Stomach (tissue), 9 donors: ENCODE results near the gene SAPCD1. TPM values are rescaled to one million over a fixed set of nuclear protein-coding genes. Genes with fewer than 3 reads are reported as not detected.

Source experiments
- DNase-seq, 2 donors: peaks; one replicate each; pipeline versions ENCODE4 v3.0.0 to v3.0.0-alpha.2; 2013 to 2019
- H3K27ac ChIP-seq, 5 donors: fragments of 200-600 bp in 4 of 5; sonication (generic) in 4 of 5; one replicate each; pipeline ENCODE4 v1.5.1; 2013 to 2019; ENCODE audit warnings: mild to moderate bottlenecking in 1 of 5, moderate library complexity in 1 of 5
- H3K27me3 ChIP-seq, 3 donors: fragments of 200-600 bp; sonication (generic); one replicate each; pipeline ENCODE4 v1.5.1; 2017 to 2019; ENCODE audit warnings: mixed run types in 1 of 3
- H3K36me3 ChIP-seq, 4 donors: fragments of 200-600 bp; sonication (generic); 1 replicate in 3 of 4; 2 replicates in 1 of 4; pipeline ENCODE4 v1.5.1; 2016 to 2019
- H3K4me1 ChIP-seq, 4 donors: fragments of 200-600 bp; sonication (generic); one replicate each; pipeline ENCODE4 v1.5.1; 2016 to 2019
- H3K4me3 ChIP-seq, 4 donors: fragments of 200-600 bp; sonication (generic) in 3 of 4; one replicate each; pipeline ENCODE4 v1.5.1; 2016 to 2019; ENCODE audit warnings: mild to moderate bottlenecking in 1 of 4
- H3K9me3 ChIP-seq, 4 donors: fragments of 200-600 bp; sonication (generic); one replicate each; pipeline ENCODE4 v1.5.1; 2016 to 2019
- CTCF ChIP-seq, 7 experiments: fragments of 450-650 bp in 4 of 7; fragments of 200-600 bp in 3 of 7; sonication (generic) in 3 of 7; IDR thresholded peaks; one replicate each; pipeline ENCODE4 v1.5.1; 2016 to 2019; ENCODE audit warnings: antibody characterized with exemption in 7 of 7, control low read depth in 2 of 7, mild to moderate bottlenecking in 1 of 7
- EP300 ChIP-seq: sonication (generic); formaldehyde crosslinking; IDR thresholded peaks from one replicate; pipeline ENCODE4 v1.6.1; 2017; ENCODE audit warnings: antibody characterized with exemption
- POLR2A ChIP-seq, 4 donors: fragments of 450-650 bp; IDR thresholded peaks; one replicate each; pipeline ENCODE4 v1.6.1; 2016; ENCODE audit warnings: antibody characterized with exemption in 4 of 4, control low read depth in 2 of 4, mild to moderate bottlenecking in 1 of 4, moderate library complexity in 1 of 4
- POLR2AphosphoS5 ChIP-seq, 3 donors: sonication (generic); formaldehyde crosslinking; IDR thresholded peaks; one replicate each; pipeline ENCODE4 v1.6.1; 2016; ENCODE audit warnings: antibody characterized with exemption in 3 of 3
- WGBS, 5 donors: extraction: QIAGEN DNeasy Blood & Tissue Kit in 3 of 5; methylation state at CpG; one replicate each; pipeline versions ENCODE4 v1.1.5 to v1.1.7; 2013 to 2018; 5-methylcytosine and 5-hydroxymethylcytosine counted together
- intact Hi-C: fragments of 100-400 bp; cut with DNase I; formaldehyde crosslinking; loops from one replicate; pipeline ENCODE4 v1.15.1; 2023; ENCODE audit warnings: low total_unique reads
- polyA plus RNA-seq, 3 donors: library from polyadenylated mRNA; stranded (reverse); fragments of 200-250 nt; gene quantifications; one replicate each; pipeline ENCODE4 v1.2.3, GENCODE V29; 2013
- total RNA-seq, 5 donors: library from RNA; depleted of rRNA; stranded (reverse); fragments of >200 nt; gene quantifications; one replicate each; pipeline versions ENCODE4 v1.1.0 to v1.2.3, GENCODE V29; 2014 to 2016
- donor health status: healthy with polysubstance abuse.
- donor health status: Bipolar disorder and iron deficiency.
- donor health status: healthy.

SAPCD1 gene
- total and polyA plus RNA-seq, 8 donors: 2.4 to 40.8 (median 3.1) TPM; not detected in 1

GRCh38 chr6:31778193-31778592, 15.7 kb downstream of the SAPCD1 start:
- intact Hi-C loops: no loop called here
- H3K36me3 ChIP-seq: peaks cover 43 to 55% (median 54%) of the 10 kb centered on the region in 4 donors
- peak overlapping the region; percentile 78 to 90 (median 84) for H3K27ac ChIP-seq
- H3K27me3 ChIP-seq: no peaks in the 10 kb centered on the region
- H3K4me1 ChIP-seq: peaks cover 24 to 39% (median 31%) of the 10 kb centered on the region in 4 donors
- 91 to 96% (median 94%) methylated on average over 4 to 5 of the region's 5 CpGs for WGBS, 5 donors
- DNase-seq: no peak
- no peak for TF ChIP-seq POLR2A (IDR thresholded peaks at IDR 0.05)
- H3K4me3 ChIP-seq: no peak overlapping the region
- H3K9me3 ChIP-seq: no peaks in the 10 kb centered on the region

GRCh38 chr6:31778999-31779885, 16.8 kb downstream of the SAPCD1 start:
- WGBS, 5 donors: 75 to 93% (median 87%) methylated on average over 27 to 43 of the region's 43 CpGs
- no peaks in the 10 kb centered on the region for H3K27me3 ChIP-seq
- peaks cover 24 to 37% (median 29%) of the 10 kb centered on the region in 4 donors for H3K4me1 ChIP-seq
- H3K27ac ChIP-seq: peak overlapping the region in 4 of 5 donors; percentile 8 to 83 (median 56)
- intact Hi-C loops: no loop called here
- peak in 1 of 2 donors; percentile 41 for DNase-seq
- no peaks in the 10 kb centered on the region for H3K9me3 ChIP-seq
- H3K36me3 ChIP-seq: peaks cover 52 to 65% (median 64%) of the 10 kb centered on the region in 4 donors
- no peak for TF ChIP-seq POLR2A (IDR thresholded peaks at IDR 0.05)
- no peak overlapping the region for H3K4me3 ChIP-seq

GRCh38 chr6:31779908-31780307, 17.5 kb downstream of the SAPCD1 start:
- TF ChIP-seq EP300: no peak
- TF ChIP-seq POLR2AphosphoS5 (IDR thresholded peaks at IDR 0.05): no peak
- no peak for DNase-seq
- Histone ChIP-seq H3K9me3 (no peaks in the 10 kb centered on the region), H3K36me3 (peaks cover 59 to 72% (median 71%) of the 10 kb centered on the region in 4 donors), H3K27me3 (no peaks in the 10 kb centered on the region), H3K27ac (no peak overlapping the region), H3K4me1 (peaks cover 24 to 34% (median 27%) of the 10 kb centered on the region in 4 donors), H3K4me3 (no peak overlapping the region)
- intact Hi-C loops: no loop called here
- 89 to 97% (median 96%) methylated on average over 9 to 10 of the region's 10 CpGs for WGBS, 5 donors

GRCh38 chr6:31780507-31781243, 18.2 kb downstream of the SAPCD1 start:
- peaks cover 18 to 26% (median 21%) of the 10 kb centered on the region in 4 donors for H3K4me1 ChIP-seq
- no peaks in the 10 kb centered on the region for H3K27me3 ChIP-seq
- no peaks in the 10 kb centered on the region for H3K9me3 ChIP-seq
- TF ChIP-seq POLR2AphosphoS5 (IDR thresholded peaks at IDR 0.05) (no peak), POLR2A (IDR thresholded peaks at IDR 0.05) (no peak), EP300 (no peak)
- no peak for DNase-seq
- H3K4me3 ChIP-seq: no peak overlapping the region
- WGBS, 5 donors: 86 to 90% (median 89%) methylated on average over 9 to 20 of the region's 20 CpGs
- no peak overlapping the region for H3K27ac ChIP-seq
- intact Hi-C loops: no loop called here
- peaks cover 66 to 79% (median 78%) of the 10 kb centered on the region in 4 donors for H3K36me3 ChIP-seq

GRCh38 chr6:31781244-31782125, 19.0 kb downstream of the SAPCD1 start:
- H3K27me3 ChIP-seq: no peaks in the 10 kb centered on the region
- intact Hi-C loops: no loop called here
- TF ChIP-seq CTCF (IDR thresholded peaks at IDR 0.05) (no peak), POLR2AphosphoS5 (IDR thresholded peaks at IDR 0.05) (no peak), EP300 (no peak), POLR2A (IDR thresholded peaks at IDR 0.05) (no peak)
- H3K36me3 ChIP-seq: peaks cover 68 to 86% (median 85%) of the 10 kb centered on the region in 4 donors
- no peak for DNase-seq
- no peak overlapping the region for H3K27ac ChIP-seq
- 84 to 96% (median 94%) methylated on average over 11 to 23 of the region's 23 CpGs for WGBS, 5 donors
- no peak overlapping the region for H3K4me3 ChIP-seq
- no peaks in the 10 kb centered on the region for H3K9me3 ChIP-seq
- peaks cover 10 to 18% (median 13%) of the 10 kb centered on the region in 4 donors for H3K4me1 ChIP-seq
